HCT116 (cell line): ENCODE results near the gene ARHGAP19. TPM values are rescaled to one million over a fixed set of nuclear protein-coding genes. Genes with fewer than 3 reads are reported as not detected.
A peak's percentile ranks its signal among the peaks of the same experiment; 100 is the strongest.

Experiments
- ATAC-seq: fragments of 200-7000 bp; cut with Tn5 transposase; 2 replicates; pipeline ENCODE4 v1.9.1; 2020; ENCODE audit warnings: mild to moderate bottlenecking, moderate library complexity
- BruUV-seq: library from RNA; stranded (reverse); fragments of 400-500 nt; replicated peaks from 2 replicates; lab custom pipeline; 2021; lab: Mats Ljungman, UMichigan
- CTCF ChIA-PET: fragments of 300-600 bp; sonication (Branson Sonifier 250); formaldehyde crosslinking; loops from one replicate; lab custom pipeline; 2021; ENCODE audit warnings: antibody characterized with exemption; lab: Charles Lee
- POLR2A ChIA-PET: fragments of 300-600, 350-600 bp; sonication (Branson Sonifier 250); formaldehyde crosslinking; loops from one replicate; lab custom pipeline; 2021; ENCODE audit warnings: antibody characterized with exemption; lab: Charles Lee
- RAD21 ChIA-PET, 2 experiments: fragments of 300-600 bp; sonication (Branson Sonifier 250); formaldehyde crosslinking; loops; one replicate each; lab custom pipeline; 2023; ENCODE audit warnings: low total read pairs in 2 of 2; ENCODE audit not compliant: uncharacterized antibody in 2 of 2, unreplicated experiment in 2 of 2, low non-redundant PET in 1 of 2; lab: Charles Lee
- DNase-seq: peaks from one replicate; pipeline ENCODE4 v3.0.0-alpha.2; 2010; ENCODE audit warnings: low read depth, low spot score
- H2AFZ ChIP-seq: fragments of 200-600 bp; shearing (Covaris generic), sonication (generic); 2 replicates; pipeline ENCODE4 v1.6.1; 2017; ENCODE audit warnings: low read depth, mixed run types, mixed read lengths, antibody characterized with exemption, low read length; ENCODE audit not compliant: poor library complexity, severe bottlenecking
- H3K27ac ChIP-seq: 2 replicates; pipeline ENCODE4 v1.5.1; 2012; ENCODE audit warnings: low read depth, low read length
- H3K27me3 ChIP-seq: fragments of 200-600 bp; sonication (generic); 2 replicates; pipeline ENCODE4 v1.6.1; 2016; ENCODE audit warnings: mixed run types, low read length, mixed read lengths; ENCODE audit not compliant: insufficient read depth
- H3K36me3 ChIP-seq, 2 experiments: fragments of 200-500 bp in 1 of 2; fragments of 200-600 bp in 1 of 2; sonication (Bioruptor generic) in 1 of 2; sonication (generic) in 1 of 2; 2 replicates each; pipeline versions ENCODE4 v1.5.1 to v1.6.1; 2014 to 2016; ENCODE audit warnings: low read length in 2 of 2, inconsistent platforms in 1 of 2, mixed read lengths in 1 of 2, mixed run types in 1 of 2; ENCODE audit not compliant: insufficient read depth in 2 of 2, control insufficient read depth in 1 of 2
- H3K4me1 ChIP-seq, 2 experiments: fragments of 200-600 bp in 1 of 2; sonication (generic) in 1 of 2; 2 replicates each; pipeline versions ENCODE4 v1.5.1 to v1.6.1; 2012 to 2017; ENCODE audit warnings: low read length in 2 of 2, inconsistent platforms in 1 of 2, mild to moderate bottlenecking in 1 of 2, mixed read lengths in 1 of 2, mixed run types in 1 of 2, moderate library complexity in 1 of 2; ENCODE audit not compliant: insufficient read depth in 2 of 2, control insufficient read depth in 1 of 2
- H3K4me2 ChIP-seq: fragments of 200-600 bp; sonication (generic); 2 replicates; pipeline ENCODE4 v1.6.1; 2017; ENCODE audit warnings: mixed run types, low read length, mixed read lengths
- H3K4me3 ChIP-seq, 2 experiments: fragments of 200-600 bp in 1 of 2; sonication (generic) in 1 of 2; replicated peaks in 1 of 2; 2 replicates each; pipeline ENCODE4 v1.5.1; 2011 to 2016; ENCODE audit warnings: low read length in 2 of 2, control low read depth in 1 of 2, low read depth in 1 of 2, mild to moderate bottlenecking in 1 of 2, mixed read lengths in 1 of 2, mixed run types in 1 of 2
- H3K79me2 ChIP-seq: fragments of 200-600 bp; sonication (generic); 2 replicates; pipeline ENCODE4 v1.6.1; 2017; ENCODE audit warnings: mild to moderate bottlenecking, mixed run types, low read length, moderate library complexity, mixed read lengths; ENCODE audit not compliant: insufficient read depth
- H3K9ac ChIP-seq: fragments of 200-600 bp; sonication (generic); 2 replicates; pipeline ENCODE4 v1.6.1; 2016; ENCODE audit warnings: low read length, mixed read lengths
- H3K9me2 ChIP-seq: fragments of 200-600 bp; sonication (generic), shearing (Covaris generic); 2 replicates; pipeline ENCODE4 v1.6.1; 2017; ENCODE audit warnings: mixed run types, mild to moderate bottlenecking, moderate library complexity; ENCODE audit not compliant: insufficient read depth
- H3K9me3 ChIP-seq, 2 experiments: fragments of 200-500 bp in 1 of 2; fragments of 200-600 bp in 1 of 2; sonication (Bioruptor generic) in 1 of 2; sonication (generic) in 1 of 2; 2 replicates each; pipeline ENCODE4 v1.6.1; 2014 to 2017; ENCODE audit warnings: low read length in 2 of 2, mixed read lengths in 2 of 2, inconsistent platforms in 1 of 2, low read depth in 1 of 2, mild to moderate bottlenecking in 1 of 2, mixed run types in 1 of 2, moderate library complexity in 1 of 2; ENCODE audit not compliant: control insufficient read depth in 1 of 2, insufficient read depth in 1 of 2
- H4K20me1 ChIP-seq: fragments of 200-600 bp; sonication (generic), shearing (Covaris generic); 2 replicates; pipeline ENCODE4 v1.6.1; 2017; ENCODE audit warnings: mixed run types, mild to moderate bottlenecking, moderate library complexity; ENCODE audit not compliant: insufficient read depth
- CBX3 ChIP-seq: IDR thresholded peaks from 2 replicates; pipeline ENCODE4 v1.6.1; 2012; ENCODE audit warnings: low read depth
- CEBPB ChIP-seq: IDR thresholded peaks from 2 replicates; pipeline ENCODE4 v1.6.1; 2012; ENCODE audit warnings: low read depth
- EGR1 ChIP-seq: IDR thresholded peaks from 2 replicates; pipeline ENCODE4 v1.6.1; 2012; ENCODE audit warnings: low read depth
- POLR2A ChIP-seq: IDR thresholded peaks from 2 replicates; pipeline ENCODE4 v1.7.0; 2011; ENCODE audit warnings: borderline replicate concordance; ENCODE audit not compliant: insufficient read depth, insufficient read length; ENCODE audit errors: extremely low read depth
- SIN3A ChIP-seq: IDR thresholded peaks from 2 replicates; pipeline ENCODE4 v1.6.1; 2012; ENCODE audit warnings: low read depth
- SP1 ChIP-seq: IDR thresholded peaks from 2 replicates; pipeline ENCODE4 v1.6.1; 2012; ENCODE audit warnings: low read depth
- YY1 ChIP-seq: IDR thresholded peaks from 2 replicates; pipeline ENCODE4 v1.6.1; 2011; ENCODE audit warnings: low read length, low read depth, moderate library complexity, mild to moderate bottlenecking; ENCODE audit not compliant: insufficient replicate concordance; ENCODE audit errors: extremely low read depth
- ZFX ChIP-seq: fragments of 450-650 bp; IDR thresholded peaks from 2 replicates; pipeline ENCODE4 v1.6.1; 2017
- ZNF274 ChIP-seq: fragments of 200-500 bp; sonication (Bioruptor generic); IDR thresholded peaks from 2 replicates; pipeline ENCODE4 v1.6.1; 2014; ENCODE audit warnings: mild to moderate bottlenecking, low read depth, low read length, inconsistent platforms
- intact Hi-C: fragments of 100-400 bp; cut with micrococcal nuclease; formaldehyde crosslinking; loops from 2 replicates; pipeline ENCODE4 v1.10.0; 2022
- total RNA-seq: library from RNA; stranded (reverse); gene quantifications from one replicate; pipeline ENCODE4 v1.2.1, GENCODE V29; 2021; ENCODE audit not compliant: unreplicated experiment
- TF ChIP-seq, protein P1 (sequence below): IDR thresholded peaks from 2 replicates; pipeline ENCODE4 v1.6.1; 2012

ARHGAP19 gene
- total RNA-seq, 1 experiment from 2014 or later: 36.8 TPM

DNA sequence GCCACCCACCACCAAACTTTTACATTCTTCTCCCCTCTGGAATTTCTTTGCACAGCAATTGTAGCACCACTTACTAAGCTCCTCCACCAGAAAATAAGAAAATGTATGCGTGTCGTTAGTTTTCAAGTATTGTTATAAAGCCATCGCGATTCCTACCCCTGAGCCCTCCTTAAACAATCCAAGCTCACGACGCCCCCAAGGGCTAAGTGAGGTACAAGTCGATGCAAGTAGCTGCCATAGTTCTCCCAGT lies 40.8 kb upstream of the ARHGAP19 start:
- H3K9me2 ChIP-seq: no peaks in the 10 kb centered on the region
- no peaks in the 10 kb centered on the region for H3K79me2 ChIP-seq
- no peaks in the 10 kb centered on the region for H3K27me3 ChIP-seq
- RAD21 ChIA-PET: no interaction called here
- no peaks in the 10 kb centered on the region for H4K20me1 ChIP-seq
- peaks cover 36 to 46% of the 10 kb centered on the region in 2 experiments for H3K4me1 ChIP-seq
- H3K4me2 ChIP-seq: peak overlapping the region; percentile 87
- H3K27ac ChIP-seq: no peak overlapping the region
- DNase-seq: no peak
- no peaks in the 10 kb centered on the region for H3K36me3 ChIP-seq
- no TSS peak for BruUV-seq
- H3K9me3 ChIP-seq: no peaks in the 10 kb centered on the region
- H2AFZ ChIP-seq: no peak overlapping the region
- CTCF ChIA-PET: no interaction called here
- POLR2A ChIA-PET: no interaction called here
- TF ChIP-seq EGR1: no peak
- H3K9ac ChIP-seq: no peak overlapping the region
- ATAC-seq: no peak
- intact Hi-C loops: no loop called here
- peak overlapping the region in 1 of 2 experiments; percentile 69; a peak in 2 of 4 replicates for H3K4me3 ChIP-seq

DNA sequence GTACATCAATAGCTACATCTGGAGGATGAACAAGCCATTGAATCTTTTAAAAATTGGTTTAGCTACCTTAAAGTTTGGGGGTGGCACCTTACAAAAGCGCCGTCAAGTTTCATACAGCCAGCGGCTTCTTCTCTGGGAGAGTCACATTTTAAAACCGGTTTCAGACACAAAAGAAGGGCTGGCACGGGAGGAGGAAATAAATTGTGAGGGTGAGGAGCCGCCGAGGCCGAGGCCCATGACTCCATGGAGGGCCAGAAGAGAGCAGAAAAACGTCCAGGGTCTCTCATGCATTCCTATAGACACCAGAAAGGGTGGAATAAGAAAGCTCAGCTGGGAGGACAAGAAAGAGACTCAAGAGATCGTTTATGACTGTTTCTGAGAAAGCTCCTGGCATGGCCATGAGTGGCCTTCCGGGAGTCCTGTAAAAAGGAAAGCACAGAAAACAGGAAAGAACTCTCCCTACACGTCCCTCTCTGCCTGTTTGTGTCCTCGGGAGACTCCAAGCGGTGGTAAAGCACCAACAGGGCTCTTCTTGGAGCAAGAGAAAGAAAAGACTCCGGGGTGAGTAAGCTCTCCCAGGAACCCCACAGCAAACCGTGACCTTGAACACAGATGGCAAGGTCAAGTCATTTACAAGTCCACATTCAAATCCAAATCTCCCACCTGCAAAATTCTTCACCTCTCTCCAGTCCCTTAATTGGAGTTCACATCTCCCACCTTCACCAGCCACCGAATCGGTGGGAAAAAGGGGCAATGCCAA lies 40.3 kb upstream of the ARHGAP19 start:
- no peak overlapping the region for H3K9ac ChIP-seq
- CTCF ChIA-PET: no interaction called here
- H2AFZ ChIP-seq: no peak overlapping the region
- no peak for DNase-seq
- intact Hi-C loops: no loop called here
- H3K4me2 ChIP-seq: peak overlapping the region; percentile 87; the same call in 1 of the 2 replicates
- no peaks in the 10 kb centered on the region for H3K9me2 ChIP-seq
- no peaks in the 10 kb centered on the region for H3K79me2 ChIP-seq
- peaks cover 41 to 51% of the 10 kb centered on the region in 2 experiments for H3K4me1 ChIP-seq
- H3K27me3 ChIP-seq: no peaks in the 10 kb centered on the region
- no peaks in the 10 kb centered on the region for H3K36me3 ChIP-seq
- RAD21 ChIA-PET: no interaction called here
- TF ChIP-seq EGR1: no peak
- TF ChIP-seq CEBPB: no peak
- no peak for TF ChIP-seq YY1
- no peak for TF ChIP-seq CBX3
- TF ChIP-seq, protein P1, sequence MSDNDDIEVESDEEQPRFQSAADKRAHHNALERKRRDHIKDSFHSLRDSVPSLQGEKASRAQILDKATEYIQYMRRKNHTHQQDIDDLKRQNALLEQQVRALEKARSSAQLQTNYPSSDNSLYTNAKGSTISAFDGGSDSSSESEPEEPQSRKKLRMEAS: no peak
- TF ChIP-seq POLR2A: no peak
- no peak for TF ChIP-seq SP1
- no peak for TF ChIP-seq ZNF274
- no peak for TF ChIP-seq ZFX
- no peak for TF ChIP-seq SIN3A
- TF ChIP-seq, all 23 proteins: peak for 0
- Histone ChIP-seq H3K27ac (no peak overlapping the region), H4K20me1 (no peaks in the 10 kb centered on the region), H3K9me3 (no peaks in the 10 kb centered on the region), H3K4me3 (no peak overlapping the region)
- BruUV-seq: TSS peak; percentile 74
- no peak for ATAC-seq
- POLR2A ChIA-PET: no interaction called here
